Measurements from ENCODE around the gene NPFFR2. TPM values are rescaled to one million over a fixed set of nuclear protein-coding genes. Genes with fewer than 3 reads are reported as not detected.

NPFFR2 gene
- total RNA-seq, 1 donor from 2014 or later: not detected

Other genes with a start within 250 kb of the NPFFR2 start
- gene GC, start 247.9 kb upstream of the NPFFR2 start, total RNA-seq: not detected